Duodenal mucosa (tissue), 2 donors: Measurements from ENCODE around the gene AOAH.
A peak's percentile ranks its signal among the peaks of the same experiment; 100 is the strongest.

ENCODE experiments used
- H3K27ac ChIP-seq: one replicate; pipeline ENCODE4 v1.7.0; 2013; ENCODE audit warnings: low read depth, low read length
- H3K27me3 ChIP-seq, 2 donors: one replicate each; pipeline ENCODE4 v1.7.0; 2013; ENCODE audit warnings: low read length in 2 of 2, control low read depth in 1 of 2; ENCODE audit not compliant: insufficient read depth in 2 of 2, control insufficient read depth in 1 of 2
- H3K36me3 ChIP-seq, 2 donors: one replicate each; pipeline ENCODE4 v1.7.0; 2013; ENCODE audit warnings: low read length in 2 of 2, control low read depth in 1 of 2; ENCODE audit not compliant: insufficient read depth in 2 of 2, control insufficient read depth in 1 of 2
- H3K4me1 ChIP-seq, 2 donors: one replicate each; pipeline ENCODE4 v1.7.0; 2013; ENCODE audit warnings: low read length in 2 of 2, control low read depth in 1 of 2; ENCODE audit not compliant: insufficient read depth in 2 of 2, control insufficient read depth in 1 of 2
- H3K4me3 ChIP-seq, 2 donors: one replicate each; pipeline ENCODE4 v1.7.0; 2013; ENCODE audit warnings: low read length in 2 of 2, low read depth in 1 of 2
- H3K9ac ChIP-seq, 2 donors: one replicate each; pipeline ENCODE4 v1.7.0; 2013; ENCODE audit warnings: low read length in 2 of 2, low read depth in 1 of 2
- H3K9me3 ChIP-seq, 2 donors: one replicate each; pipeline ENCODE4 v1.7.0; 2013; ENCODE audit warnings: low read length in 2 of 2, control low read depth in 1 of 2; ENCODE audit not compliant: control insufficient read depth in 1 of 2

The AOAH gene

GRCh38 chr7:36739351-36739750, 15.1 kb upstream of the AOAH start:
- no peak overlapping the region for H3K9ac ChIP-seq
- no peaks in the 10 kb centered on the region for H3K36me3 ChIP-seq
- no peak overlapping the region for H3K4me3 ChIP-seq
- H3K27me3 ChIP-seq, result no peaks in the 10 kb centered on the region
- H3K27ac ChIP-seq, result no peak overlapping the region
- H3K4me1 ChIP-seq, result peaks cover 5 to 11% of the 10 kb centered on the region in 2 donors
- no peaks in the 10 kb centered on the region for H3K9me3 ChIP-seq

- H3K9ac ChIP-seq, result no peak overlapping the region
- no peak overlapping the region for H3K27ac ChIP-seq
- H3K9me3 ChIP-seq, result no peaks in the 10 kb centered on the region
- no peaks in the 10 kb centered on the region for H3K36me3 ChIP-seq
- H3K27me3 ChIP-seq, result no peaks in the 10 kb centered on the region
- H3K4me1 ChIP-seq, result peaks cover 5 to 11% of the 10 kb centered on the region in 2 donors
- peak overlapping the region in 1 of 2 donors; percentile 2 for H3K4me3 ChIP-seq
Measured at GRCh38 chr7:36736899-36737211, 12.6 kb upstream of the AOAH start.

GRCh38 chr7:36736090-36736898, 12.0 kb upstream of the AOAH start:
- Histone ChIP-seq H3K4me3 (no peak overlapping the region), H3K27ac (no peak overlapping the region)

GRCh38 chr7:36735172-36735571, 10.9 kb upstream of the AOAH start:
- H3K9me3 ChIP-seq, result no peaks in the 10 kb centered on the region
- H3K27ac ChIP-seq, result no peak overlapping the region
- peaks cover 5 to 11% of the 10 kb centered on the region in 2 donors for H3K4me1 ChIP-seq
- no peaks in the 10 kb centered on the region for H3K27me3 ChIP-seq
- H3K36me3 ChIP-seq, result no peaks in the 10 kb centered on the region
- H3K9ac ChIP-seq, result no peak overlapping the region
- no peak overlapping the region for H3K4me3 ChIP-seq

More at GRCh38 chr7:36736090-36736898, 12.0 kb upstream of the AOAH start:
- Histone ChIP-seq H3K27me3 (no peaks in the 10 kb centered on the region), H3K9ac (no peak overlapping the region), H3K9me3 (no peaks in the 10 kb centered on the region), H3K4me1 (peaks cover 5 to 11% of the 10 kb centered on the region in 2 donors), H3K36me3 (no peaks in the 10 kb centered on the region)

- no peaks in the 10 kb centered on the region for H3K27me3 ChIP-seq
- peaks cover 5 to 11% of the 10 kb centered on the region in 2 donors for H3K4me1 ChIP-seq
- H3K9me3 ChIP-seq, result no peaks in the 10 kb centered on the region
- H3K9ac ChIP-seq, result no peak overlapping the region
- no peak overlapping the region for H3K4me3 ChIP-seq
- H3K36me3 ChIP-seq, result no peaks in the 10 kb centered on the region
- no peak overlapping the region for H3K27ac ChIP-seq
Measured at GRCh38 chr7:36734731-36735130, 10.4 kb upstream of the AOAH start.

- Histone ChIP-seq H3K27ac (no peak overlapping the region), H3K9ac (no peak overlapping the region), H3K27me3 (no peaks in the 10 kb centered on the region), H3K4me3 (no peak overlapping the region), H3K4me1 (peaks cover 1 to 11% of the 10 kb centered on the region in 2 donors), H3K36me3 (no peaks in the 10 kb centered on the region), H3K9me3 (no peaks in the 10 kb centered on the region)
Measured at GRCh38 chr7:36733411-36733810, 9.1 kb upstream of the AOAH start.

- Histone ChIP-seq H3K36me3 (no peaks in the 10 kb centered on the region), H3K9me3 (no peaks in the 10 kb centered on the region), H3K27ac (no peak overlapping the region), H3K4me3 (no peak overlapping the region), H3K4me1 (peaks cover 0 to 11% of the 10 kb centered on the region in 2 donors), H3K9ac (no peak overlapping the region), H3K27me3 (no peaks in the 10 kb centered on the region)
Measured at GRCh38 chr7:36732806-36733205, 8.5 kb upstream of the AOAH start.

- no peaks in the 10 kb centered on the region for H3K9me3 ChIP-seq
- no peaks in the 10 kb centered on the region for H3K27me3 ChIP-seq
- H3K4me3 ChIP-seq, result no peak overlapping the region
- no peak overlapping the region for H3K9ac ChIP-seq
- H3K27ac ChIP-seq, result no peak overlapping the region
- no peaks in the 10 kb centered on the region for H3K36me3 ChIP-seq
- peaks cover 8 to 13% of the 10 kb centered on the region in 2 donors for H3K4me1 ChIP-seq
Measured at GRCh38 chr7:36730046-36730445, 5.8 kb upstream of the AOAH start.

GRCh38 chr7:36728143-36728542, 3.8 kb upstream of the AOAH start:
- Histone ChIP-seq H3K27me3 (no peaks in the 10 kb centered on the region), H3K4me3 (no peak overlapping the region), H3K27ac (no peak overlapping the region), H3K9ac (no peak overlapping the region), H3K36me3 (no peaks in the 10 kb centered on the region), H3K4me1 (peaks cover 10 to 13% of the 10 kb centered on the region in 2 donors), H3K9me3 (no peaks in the 10 kb centered on the region)

GRCh38 chr7:36726806-36727503, 2.7 kb upstream of the AOAH start:
- Histone ChIP-seq H3K27ac (no peak overlapping the region), H3K9ac (no peak overlapping the region), H3K36me3 (no peaks in the 10 kb centered on the region), H3K4me3 (no peak overlapping the region), H3K27me3 (no peaks in the 10 kb centered on the region), H3K4me1 (peaks cover 10 to 13% of the 10 kb centered on the region in 2 donors), H3K9me3 (no peaks in the 10 kb centered on the region)
